ENCODE measurements around the gene KCTD16.

The KCTD16 gene

GRCh38 chr5:144177548-144177947, 6.9 kb downstream of the KCTD16 start:
- H3K4me1 Mint-ChIP-seq: peaks cover 5% of the 10 kb centered on the region

GRCh38 chr5:144179226-144179625, 8.6 kb downstream of the KCTD16 start:
- H3K27ac Mint-ChIP-seq (ENCODE audit: low read depth): no peak overlapping the region
- peaks cover 5% of the 10 kb centered on the region for H3K4me1 Mint-ChIP-seq
- ATAC-seq (replicated peaks; ENCODE audit: extremely low read depth, poor library complexity, severe bottlenecking) (no peak), DNase-seq (ENCODE audit: low spot score in 2 of 2) (no peak)
- no peaks in the 10 kb centered on the region for H3K9me3 Mint-ChIP-seq
- no peak overlapping the region for H3K4me3 Mint-ChIP-seq
- no peaks in the 10 kb centered on the region for H3K27me3 Mint-ChIP-seq
- H3K36me3 Mint-ChIP-seq (ENCODE audit: insufficient read depth): no peaks in the 10 kb centered on the region

More at GRCh38 chr5:144177548-144177947, 6.9 kb downstream of the KCTD16 start:
- Mint-ChIP-seq H3K27ac (ENCODE audit: low read depth) (no peak overlapping the region), H3K9me3 (no peaks in the 10 kb centered on the region), H3K27me3 (peaks cover 7% of the 10 kb centered on the region), H3K36me3 (ENCODE audit: insufficient read depth) (no peaks in the 10 kb centered on the region), H3K4me3 (no peak overlapping the region)
- DNase-seq (ENCODE audit: low spot score in 2 of 2) (no peak), ATAC-seq (replicated peaks; ENCODE audit: extremely low read depth, poor library complexity, severe bottlenecking) (no peak)

GRCh38 chr5:144183254-144183889, 12.7 kb downstream of the KCTD16 start:
- H3K4me1 Mint-ChIP-seq: peaks cover 15% of the 10 kb centered on the region
- peaks cover 8% of the 10 kb centered on the region for H3K36me3 Mint-ChIP-seq (ENCODE audit: insufficient read depth)
- H3K9me3 Mint-ChIP-seq: no peaks in the 10 kb centered on the region
- no peaks in the 10 kb centered on the region for H3K27me3 Mint-ChIP-seq
- H3K27ac Mint-ChIP-seq (ENCODE audit: low read depth): no peak overlapping the region
- no peak overlapping the region for H3K4me3 Mint-ChIP-seq
- DNase-seq (ENCODE audit: low spot score in 2 of 2) (no peak), ATAC-seq (replicated peaks; ENCODE audit: extremely low read depth, poor library complexity, severe bottlenecking) (no peak)

- Mint-ChIP-seq H3K36me3 (ENCODE audit: insufficient read depth) (peaks cover 16% of the 10 kb centered on the region), H3K4me3 (peak overlapping the region; percentile 66), H3K27me3 (no peaks in the 10 kb centered on the region), H3K4me1 (peaks cover 37% of the 10 kb centered on the region), H3K27ac (ENCODE audit: low read depth) (no peak overlapping the region), H3K9me3 (no peaks in the 10 kb centered on the region)
- peak; percentile 66 for ATAC-seq (replicated peaks; ENCODE audit: extremely low read depth, poor library complexity, severe bottlenecking)
- DNase-seq (ENCODE audit: low spot score in 2 of 2): peak; percentile 50 to 77
Measured at GRCh38 chr5:144187699-144188294, 17.1 kb downstream of the KCTD16 start.

GRCh38 chr5:144189800-144190429, 19.2 kb downstream of the KCTD16 start:
- Mint-ChIP-seq H3K36me3 (ENCODE audit: insufficient read depth) (peaks cover 16% of the 10 kb centered on the region), H3K4me1 (peaks cover 37% of the 10 kb centered on the region), H3K4me3 (peak overlapping the region; percentile 66), H3K9me3 (no peaks in the 10 kb centered on the region), H3K27ac (ENCODE audit: low read depth) (no peak overlapping the region), H3K27me3 (no peaks in the 10 kb centered on the region)
- DNase-seq (ENCODE audit: low spot score in 2 of 2) (peak; percentile 36 to 81), ATAC-seq (replicated peaks; ENCODE audit: extremely low read depth, poor library complexity, severe bottlenecking) (peak; percentile 74)

GRCh38 chr5:144191531-144191930, 20.9 kb downstream of the KCTD16 start:
- DNase-seq (ENCODE audit: low spot score in 2 of 2) (no peak), ATAC-seq (replicated peaks; ENCODE audit: extremely low read depth, poor library complexity, severe bottlenecking) (no peak)
- Mint-ChIP-seq H3K4me3 (no peak overlapping the region), H3K36me3 (ENCODE audit: insufficient read depth) (peaks cover 16% of the 10 kb centered on the region), H3K27me3 (no peaks in the 10 kb centered on the region), H3K9me3 (no peaks in the 10 kb centered on the region), H3K27ac (ENCODE audit: low read depth) (no peak overlapping the region), H3K4me1 (peaks cover 37% of the 10 kb centered on the region)

- peak in 1 of 2 donors; percentile 47 for DNase-seq (ENCODE audit: low spot score in 2 of 2)
- no peak overlapping the region for H3K27ac Mint-ChIP-seq (ENCODE audit: low read depth)
- no peaks in the 10 kb centered on the region for H3K9me3 Mint-ChIP-seq
- peaks cover 35% of the 10 kb centered on the region for H3K4me1 Mint-ChIP-seq
- peak; percentile 38 for ATAC-seq (replicated peaks; ENCODE audit: extremely low read depth, poor library complexity, severe bottlenecking)
- no peak overlapping the region for H3K4me3 Mint-ChIP-seq
- peaks cover 16% of the 10 kb centered on the region for H3K36me3 Mint-ChIP-seq (ENCODE audit: insufficient read depth)
- no peaks in the 10 kb centered on the region for H3K27me3 Mint-ChIP-seq
Measured at GRCh38 chr5:144191998-144192397, 21.3 kb downstream of the KCTD16 start.

GRCh38 chr5:144192661-144193060, 22.0 kb downstream of the KCTD16 start:
- no peaks in the 10 kb centered on the region for H3K27me3 Mint-ChIP-seq
- H3K27ac Mint-ChIP-seq (ENCODE audit: low read depth): no peak overlapping the region

GRCh38 chr5:144194144-144194543, 23.5 kb downstream of the KCTD16 start:
- Mint-ChIP-seq H3K27ac (ENCODE audit: low read depth) (no peak overlapping the region), H3K36me3 (ENCODE audit: insufficient read depth) (peaks cover 7% of the 10 kb centered on the region), H3K4me3 (no peak overlapping the region), H3K4me1 (peaks cover 14% of the 10 kb centered on the region), H3K9me3 (no peaks in the 10 kb centered on the region), H3K27me3 (peaks cover 12% of the 10 kb centered on the region)
- no peak for ATAC-seq (replicated peaks; ENCODE audit: extremely low read depth, poor library complexity, severe bottlenecking)
- no peak for DNase-seq (ENCODE audit: low spot score in 2 of 2)

More at GRCh38 chr5:144192661-144193060, 22.0 kb downstream of the KCTD16 start:
- H3K4me3 Mint-ChIP-seq: no peak overlapping the region
- H3K9me3 Mint-ChIP-seq: no peaks in the 10 kb centered on the region
- ATAC-seq (replicated peaks; ENCODE audit: extremely low read depth, poor library complexity, severe bottlenecking) (no peak), DNase-seq (ENCODE audit: low spot score in 2 of 2) (no peak)
- peaks cover 14% of the 10 kb centered on the region for H3K36me3 Mint-ChIP-seq (ENCODE audit: insufficient read depth)
- peaks cover 29% of the 10 kb centered on the region for H3K4me1 Mint-ChIP-seq

- Mint-ChIP-seq H3K36me3 (ENCODE audit: insufficient read depth) (no peaks in the 10 kb centered on the region), H3K27ac (ENCODE audit: low read depth) (no peak overlapping the region), H3K9me3 (no peaks in the 10 kb centered on the region)
Measured at GRCh38 chr5:144195448-144195847, 24.8 kb downstream of the KCTD16 start.

GRCh38 chr5:144196612-144197011, 25.9 kb downstream of the KCTD16 start:
- H3K27ac Mint-ChIP-seq (ENCODE audit: low read depth): no peak overlapping the region
- no peak for DNase-seq (ENCODE audit: low spot score in 2 of 2)
- H3K36me3 Mint-ChIP-seq (ENCODE audit: insufficient read depth): no peaks in the 10 kb centered on the region
- ATAC-seq (replicated peaks; ENCODE audit: extremely low read depth, poor library complexity, severe bottlenecking): no peak
- no peak overlapping the region for H3K4me3 Mint-ChIP-seq
- peaks cover 37% of the 10 kb centered on the region for H3K27me3 Mint-ChIP-seq
- no peaks in the 10 kb centered on the region for H3K9me3 Mint-ChIP-seq
- H3K4me1 Mint-ChIP-seq: no peaks in the 10 kb centered on the region

More at GRCh38 chr5:144195448-144195847, 24.8 kb downstream of the KCTD16 start:
- peaks cover under 1% of the 10 kb centered on the region for H3K4me1 Mint-ChIP-seq
- peaks cover 25% of the 10 kb centered on the region for H3K27me3 Mint-ChIP-seq
- no peak for ATAC-seq (replicated peaks; ENCODE audit: extremely low read depth, poor library complexity, severe bottlenecking)
- DNase-seq (ENCODE audit: low spot score in 2 of 2): no peak
- H3K4me3 Mint-ChIP-seq: no peak overlapping the region

GRCh38 chr5:144198386-144198785, 27.7 kb downstream of the KCTD16 start:
- Mint-ChIP-seq H3K27ac (ENCODE audit: low read depth) (no peak overlapping the region), H3K4me1 (no peaks in the 10 kb centered on the region), H3K27me3 (peaks cover 48% of the 10 kb centered on the region), H3K4me3 (no peak overlapping the region), H3K36me3 (ENCODE audit: insufficient read depth) (no peaks in the 10 kb centered on the region), H3K9me3 (no peaks in the 10 kb centered on the region)
- ATAC-seq (replicated peaks; ENCODE audit: extremely low read depth, poor library complexity, severe bottlenecking) (no peak), DNase-seq (ENCODE audit: low spot score in 2 of 2) (no peak)

- Mint-ChIP-seq H3K4me3 (no peak overlapping the region), H3K36me3 (ENCODE audit: insufficient read depth) (no peaks in the 10 kb centered on the region), H3K27ac (ENCODE audit: low read depth) (no peak overlapping the region), H3K9me3 (no peaks in the 10 kb centered on the region), H3K27me3 (peaks cover 80% of the 10 kb centered on the region), H3K4me1 (peaks cover 5% of the 10 kb centered on the region)
- ATAC-seq (replicated peaks; ENCODE audit: extremely low read depth, poor library complexity, severe bottlenecking): no peak
- no peak for DNase-seq (ENCODE audit: low spot score in 2 of 2)
Measured at GRCh38 chr5:144201588-144201987, 30.9 kb downstream of the KCTD16 start.
